Esophagus squamous epithelium (tissue), 5 donors: ENCODE measurements around the gene NEB. TPM values are rescaled to one million over a fixed set of nuclear protein-coding genes. Genes with fewer than 3 reads are reported as not detected.

Experiments used
- DNase-seq: peaks from one replicate; lab custom pipeline; 2025; lab: John Stamatoyannopoulos, UW
- H3K27ac ChIP-seq, 4 donors: fragments of 200-600 bp; sonication (generic); one replicate each; pipeline ENCODE4 v1.5.1; 2016 to 2019; ENCODE audit warnings: mild to moderate bottlenecking in 1 of 4
- H3K27me3 ChIP-seq, 4 donors: fragments of 200-600 bp; sonication (generic); 1 replicate in 3 of 4; 2 replicates in 1 of 4; pipeline versions ENCODE4 v1.5.1 to v1.6.0; 2017 to 2021; ENCODE audit warnings: antibody characterized with exemption in 1 of 4
- H3K36me3 ChIP-seq, 3 donors: fragments of 200-600 bp; sonication (generic); one replicate each; pipeline ENCODE4 v1.5.1; 2016 to 2019
- H3K4me1 ChIP-seq, 3 donors: fragments of 200-600 bp; sonication (generic); one replicate each; pipeline ENCODE4 v1.5.1; 2017 to 2019
- H3K4me3 ChIP-seq, 4 donors: fragments of 200-600 bp; sonication (generic); 1 replicate in 3 of 4; 2 replicates in 1 of 4; pipeline ENCODE4 v1.5.1; 2016 to 2019; ENCODE audit warnings: mild to moderate bottlenecking in 2 of 4, moderate library complexity in 1 of 4
- H3K9me3 ChIP-seq, 3 donors: fragments of 200-600 bp; sonication (generic); one replicate each; pipeline ENCODE4 v1.5.1; 2016 to 2019
- CTCF ChIP-seq, 6 experiments: fragments of 450-650 bp in 4 of 6; fragments of 200-600 bp in 2 of 6; sonication (generic) in 2 of 6; IDR thresholded peaks; one replicate each; pipeline ENCODE4 v1.5.1; 2016 to 2019; ENCODE audit warnings: antibody characterized with exemption in 6 of 6, mild to moderate bottlenecking in 4 of 6, moderate library complexity in 4 of 6
- POLR2A ChIP-seq, 4 donors: fragments of 450-650 bp; IDR thresholded peaks; one replicate each; pipeline ENCODE4 v1.6.1; 2017; ENCODE audit warnings: antibody characterized with exemption in 4 of 4, mild to moderate bottlenecking in 4 of 4, moderate library complexity in 3 of 4
- WGBS, 2 donors: methylation state at CpG; one replicate each; pipeline ENCODE4 v1.1.5; 2018; 5-methylcytosine and 5-hydroxymethylcytosine counted together
- intact Hi-C: fragments of 100-400 bp; cut with DNase I; formaldehyde crosslinking; loops from one replicate; pipeline ENCODE4 v1.15.0; 2022
- total RNA-seq, 4 donors: library from RNA; depleted of rRNA; stranded (reverse); fragments of >200 nt; gene quantifications; one replicate each; pipeline ENCODE4 v1.1.0, GENCODE V29; 2016
- donor health status: DM: yes; HTN: yes; CAD: no.

The NEB gene
- total RNA-seq, 4 donors from 2014 or later = 0.23 to 1.1 (median 0.61) TPM

GRCh38 chr2:151766437-151767153, 32.3 kb upstream of the NEB start:
- intact Hi-C loops = no loop called here
- Histone ChIP-seq H3K4me1 (no peaks in the 10 kb centered on the region), H3K4me3 (no peak overlapping the region), H3K27ac (no peak overlapping the region), H3K9me3 (no peaks in the 10 kb centered on the region), H3K27me3 (no peaks in the 10 kb centered on the region), H3K36me3 (no peaks in the 10 kb centered on the region)
- DNase-seq = no peak
- TF ChIP-seq POLR2A (IDR thresholded peaks at IDR 0.05) (no peak), CTCF (IDR thresholded peaks at IDR 0.05) (no peak)
- WGBS, 2 donors = 71 to 88% methylated on average over 2 to 3 of the region's 4 CpGs

GRCh38 chr2:151765760-151766410, 31.6 kb upstream of the NEB start:
- no peak for DNase-seq
- Histone ChIP-seq H3K4me1 (no peaks in the 10 kb centered on the region), H3K27ac (no peak overlapping the region), H3K27me3 (no peaks in the 10 kb centered on the region), H3K9me3 (no peaks in the 10 kb centered on the region), H3K4me3 (no peak overlapping the region), H3K36me3 (no peaks in the 10 kb centered on the region)
- intact Hi-C loops = no loop called here
- WGBS, 2 donors = 88 to 89% methylated on average over 9 of the region's 10 CpGs
- TF ChIP-seq CTCF (IDR thresholded peaks at IDR 0.05) (no peak), POLR2A (IDR thresholded peaks at IDR 0.05) (no peak)

- no peak overlapping the region for H3K27ac ChIP-seq
- intact Hi-C loops = no loop called here
- no peaks in the 10 kb centered on the region for H3K4me1 ChIP-seq
- H3K36me3 ChIP-seq = no peaks in the 10 kb centered on the region
- H3K27me3 ChIP-seq = no peaks in the 10 kb centered on the region
- no peak for DNase-seq
- 53 to 57% methylated on average over 3 of the region's 3 CpGs for WGBS, 2 donors
- H3K9me3 ChIP-seq = no peaks in the 10 kb centered on the region
- H3K4me3 ChIP-seq = no peak overlapping the region
- TF ChIP-seq CTCF (IDR thresholded peaks at IDR 0.05) = no peak
Observed at GRCh38 chr2:151762694-151763093, 28.4 kb upstream of the NEB start.

- intact Hi-C loops = no loop called here
- TF ChIP-seq CTCF (IDR thresholded peaks at IDR 0.05) (no peak), POLR2A (IDR thresholded peaks at IDR 0.05) (no peak)
Observed at GRCh38 chr2:151761687-151762086, 27.4 kb upstream of the NEB start.

GRCh38 chr2:151761193-151761592, 26.9 kb upstream of the NEB start:
- WGBS, 2 donors = 71 to 75% methylated on average over 3 of the region's 3 CpGs
- Histone ChIP-seq H3K36me3 (no peaks in the 10 kb centered on the region), H3K4me1 (no peaks in the 10 kb centered on the region), H3K27me3 (no peaks in the 10 kb centered on the region), H3K27ac (no peak overlapping the region), H3K4me3 (no peak overlapping the region), H3K9me3 (no peaks in the 10 kb centered on the region)
- TF ChIP-seq CTCF (IDR thresholded peaks at IDR 0.05) (no peak), POLR2A (IDR thresholded peaks at IDR 0.05) (no peak)
- intact Hi-C loops = no loop called here
- no peak for DNase-seq

More at GRCh38 chr2:151761687-151762086, 27.4 kb upstream of the NEB start:
- no peaks in the 10 kb centered on the region for H3K36me3 ChIP-seq
- H3K9me3 ChIP-seq = no peaks in the 10 kb centered on the region
- DNase-seq = no peak
- H3K27ac ChIP-seq = no peak overlapping the region
- no peaks in the 10 kb centered on the region for H3K27me3 ChIP-seq
- no peak overlapping the region for H3K4me3 ChIP-seq
- H3K4me1 ChIP-seq = no peaks in the 10 kb centered on the region
